ENCODE results near the gene CMKLR1.

CMKLR1 gene

DNA sequence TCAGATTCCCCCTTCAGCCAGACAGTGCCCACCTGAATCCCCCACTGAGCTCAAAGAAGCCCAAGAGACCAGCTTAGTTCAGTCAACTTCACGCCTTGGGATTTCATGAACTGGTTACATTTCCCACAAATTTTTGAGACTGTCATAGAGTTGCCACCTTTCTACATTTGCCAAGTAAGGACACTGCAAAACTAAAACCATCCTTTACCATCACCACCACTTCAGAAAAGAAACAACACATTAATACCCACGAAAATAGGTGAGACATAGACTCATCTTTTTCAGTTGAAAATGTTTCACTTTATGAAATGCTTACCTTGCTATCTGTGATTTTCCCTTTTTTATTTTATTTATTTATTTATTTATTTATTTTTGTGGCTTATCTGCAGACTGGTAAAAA, 16.1 kb downstream of the CMKLR1 start:
- TF ChIP-seq, protein P1, sequence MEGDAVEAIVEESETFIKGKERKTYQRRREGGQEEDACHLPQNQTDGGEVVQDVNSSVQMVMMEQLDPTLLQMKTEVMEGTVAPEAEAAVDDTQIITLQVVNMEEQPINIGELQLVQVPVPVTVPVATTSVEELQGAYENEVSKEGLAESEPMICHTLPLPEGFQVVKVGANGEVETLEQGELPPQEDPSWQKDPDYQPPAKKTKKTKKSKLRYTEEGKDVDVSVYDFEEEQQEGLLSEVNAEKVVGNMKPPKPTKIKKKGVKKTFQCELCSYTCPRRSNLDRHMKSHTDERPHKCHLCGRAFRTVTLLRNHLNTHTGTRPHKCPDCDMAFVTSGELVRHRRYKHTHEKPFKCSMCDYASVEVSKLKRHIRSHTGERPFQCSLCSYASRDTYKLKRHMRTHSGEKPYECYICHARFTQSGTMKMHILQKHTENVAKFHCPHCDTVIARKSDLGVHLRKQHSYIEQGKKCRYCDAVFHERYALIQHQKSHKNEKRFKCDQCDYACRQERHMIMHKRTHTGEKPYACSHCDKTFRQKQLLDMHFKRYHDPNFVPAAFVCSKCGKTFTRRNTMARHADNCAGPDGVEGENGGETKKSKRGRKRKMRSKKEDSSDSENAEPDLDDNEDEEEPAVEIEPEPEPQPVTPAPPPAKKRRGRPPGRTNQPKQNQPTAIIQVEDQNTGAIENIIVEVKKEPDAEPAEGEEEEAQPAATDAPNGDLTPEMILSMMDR (IDR thresholded peaks at IDR 0.05; ENCODE audit: insufficient read depth, low read depth, low read length, missing control alignments) = no peak
- DNase-seq (ENCODE audit: low read depth) = no peak
- no peak overlapping the region for H3K4me3 ChIP-seq (ENCODE audit: low read depth, low read length)

DNA sequence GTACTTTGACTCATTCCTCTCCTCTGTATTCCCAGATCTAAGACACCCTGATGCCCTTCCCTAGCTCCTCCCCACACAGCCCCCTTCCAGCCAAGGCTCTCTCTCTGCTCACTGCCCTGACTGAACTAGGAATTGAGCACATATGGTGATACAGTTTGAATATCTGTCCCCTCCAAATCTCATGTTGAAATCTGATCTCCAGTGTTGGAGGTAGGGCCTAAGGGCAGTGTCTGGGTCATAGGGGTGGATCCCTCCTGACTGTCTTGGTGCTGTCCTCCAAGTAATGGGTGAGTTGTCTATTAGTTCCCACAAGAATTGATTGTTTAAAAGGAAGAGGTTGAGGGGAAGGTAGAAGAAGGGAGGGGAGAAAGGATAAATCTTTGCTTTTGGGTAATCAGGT, 17.4 kb downstream of the CMKLR1 start:
- no peak for DNase-seq (ENCODE audit: low read depth)
- TF ChIP-seq, protein P1 (IDR thresholded peaks at IDR 0.05; ENCODE audit: insufficient read depth, low read depth, low read length, missing control alignments) = no peak
- no peak overlapping the region for H3K4me3 ChIP-seq (ENCODE audit: low read depth, low read length)

DNA sequence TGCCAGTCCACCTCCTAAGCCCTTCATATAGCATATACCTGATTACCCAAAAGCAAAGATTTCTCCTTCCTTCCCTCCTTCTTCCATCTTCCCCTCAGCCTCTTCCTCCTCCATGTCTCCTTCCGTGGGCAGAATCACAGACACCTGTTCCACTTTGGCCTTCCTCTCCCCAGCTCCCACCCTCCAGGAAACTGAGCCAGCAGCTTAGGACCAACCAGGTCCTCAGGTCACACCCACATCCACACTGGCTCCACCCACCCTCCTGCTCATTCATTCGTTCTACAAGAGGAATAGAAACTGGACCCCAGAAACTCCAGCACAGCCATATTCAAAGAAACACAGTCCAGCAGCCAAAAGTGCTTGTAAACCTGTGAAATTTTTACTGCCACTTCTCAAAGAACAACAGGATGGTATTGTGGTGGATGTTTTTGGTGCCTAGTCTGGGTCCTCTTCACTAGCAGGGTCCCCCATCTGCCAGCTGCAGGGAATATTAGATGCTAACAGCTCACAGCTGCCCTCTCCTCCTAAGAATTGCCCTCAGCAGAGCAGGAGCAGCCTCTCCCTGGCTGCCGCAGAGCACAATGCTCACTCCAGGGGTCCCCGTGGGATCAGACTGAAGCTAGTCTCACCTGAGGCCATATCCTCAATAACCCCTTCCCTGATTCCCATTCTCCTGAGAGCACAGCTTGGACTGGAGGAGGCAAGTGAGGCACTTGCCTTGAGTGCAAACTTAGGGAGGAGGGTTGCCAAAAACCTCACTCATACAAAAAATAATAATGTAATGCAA, 18.4 kb downstream of the CMKLR1 start:
- TF ChIP-seq, protein P1 (IDR thresholded peaks at IDR 0.05; ENCODE audit: insufficient read depth, low read depth, low read length, missing control alignments) = no peak
- peak overlapping the region; percentile 45 for H3K4me3 ChIP-seq (ENCODE audit: low read depth, low read length)
- peak; percentile 77 for DNase-seq (ENCODE audit: low read depth)

DNA sequence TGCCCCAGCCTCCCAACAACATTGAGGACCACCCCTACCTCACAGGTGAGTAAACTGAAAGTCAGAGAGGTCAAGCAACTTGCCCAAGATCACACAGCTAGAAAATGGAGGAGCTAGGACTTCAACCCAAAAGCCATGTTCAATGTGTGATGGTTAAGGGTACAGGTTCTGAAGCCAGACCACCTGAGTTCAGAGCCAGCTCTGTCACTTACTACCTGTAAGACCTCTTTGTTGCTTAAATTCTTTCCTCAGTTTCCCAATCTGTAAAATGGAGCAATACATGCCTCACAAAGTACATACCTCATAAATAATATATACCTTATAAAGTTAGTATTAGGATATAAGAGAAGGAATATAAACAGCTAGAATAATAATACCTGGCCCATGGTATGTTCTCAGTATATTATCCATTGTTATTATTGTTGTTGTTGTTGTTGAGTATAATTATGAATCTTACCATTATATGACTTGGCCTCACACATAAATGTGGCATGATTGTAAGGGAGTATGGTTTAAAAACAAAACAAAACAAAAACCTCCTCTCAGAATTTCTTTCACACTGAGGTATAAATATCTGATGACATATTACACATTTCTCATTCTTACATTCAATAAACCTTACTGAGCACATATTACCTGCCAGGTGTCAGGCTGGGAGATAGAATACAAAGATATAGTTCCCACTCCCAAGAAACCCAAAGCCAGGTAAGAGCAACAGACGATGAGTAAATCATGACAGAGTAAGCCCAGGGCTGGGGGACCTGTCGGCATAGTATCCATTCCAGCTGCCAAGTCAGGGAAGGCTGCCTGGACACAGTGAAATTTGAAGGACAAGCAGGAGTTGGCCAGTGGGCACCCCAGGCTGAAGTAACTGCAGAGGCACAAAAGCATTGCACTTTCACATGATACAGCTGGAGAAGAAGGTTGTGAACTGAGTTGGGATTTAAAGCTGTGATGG, 19.6 kb downstream of the CMKLR1 start:
- DNase-seq (ENCODE audit: low read depth) = no peak
- TF ChIP-seq, protein P1 (IDR thresholded peaks at IDR 0.05; ENCODE audit: insufficient read depth, low read depth, low read length, missing control alignments) = no peak
- peak overlapping the region; percentile 45 for H3K4me3 ChIP-seq (ENCODE audit: low read depth, low read length)

DNA sequence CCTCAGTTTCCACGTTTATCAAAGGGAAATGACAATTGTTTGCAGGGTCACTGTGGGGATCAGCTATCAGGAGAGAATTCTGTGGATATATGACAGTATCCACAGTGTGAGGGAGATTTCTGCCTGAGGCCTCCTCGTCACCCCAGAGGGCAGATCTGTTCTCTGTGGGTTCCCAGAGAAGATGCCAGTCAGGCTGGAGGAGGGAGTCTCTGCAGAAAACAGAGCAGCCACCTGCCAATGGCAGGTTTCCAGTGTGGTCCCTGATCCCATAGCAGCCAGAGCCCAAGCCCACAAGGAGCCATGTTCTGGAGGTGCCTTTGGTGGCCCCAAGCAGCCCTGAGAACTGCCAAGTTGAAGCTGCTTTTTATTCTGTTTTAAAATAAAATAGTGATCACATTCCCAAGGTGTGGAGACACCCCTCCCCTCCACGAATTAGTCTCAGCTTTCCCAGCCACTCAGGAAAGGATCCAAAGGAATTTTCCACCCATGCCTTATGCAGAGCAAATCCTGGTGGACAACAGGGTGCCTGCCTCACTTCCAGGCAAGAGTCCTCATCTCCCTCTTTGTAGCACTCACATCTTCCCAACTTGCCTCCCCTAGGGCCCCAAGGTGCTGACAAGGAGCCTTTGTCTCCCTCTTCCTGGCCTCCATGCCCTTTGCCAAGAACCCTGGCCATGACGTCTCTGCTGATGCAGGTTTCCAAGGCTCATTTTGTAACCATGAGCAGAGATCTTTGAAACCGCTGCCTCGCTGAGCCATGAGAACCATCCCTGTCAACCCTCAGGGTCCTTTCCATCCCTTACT, 20.4 kb downstream of the CMKLR1 start:
- TF ChIP-seq, protein P1 (IDR thresholded peaks at IDR 0.05; ENCODE audit: insufficient read depth, low read depth, low read length, missing control alignments) = no peak
- H3K4me3 ChIP-seq (ENCODE audit: low read depth, low read length) = peak overlapping the region; percentile 13; the same call in 1 of the 2 replicates
- DNase-seq (ENCODE audit: low read depth) = no peak

Data from GM12865 (cell line).